Keratinocyte (primary cell): ENCODE data around the gene TGFBR1. TPM values are rescaled to one million over a fixed set of nuclear protein-coding genes. Genes with fewer than 3 reads are reported as not detected.
A peak's percentile ranks its signal among the peaks of the same experiment; 100 is the strongest.

Experiments
- DNase-seq: peaks from one replicate; pipeline ENCODE4 v3.0.0-alpha.2; 2011; ENCODE audit warnings: low read depth, missing footprints, low spot score
- FAIRE-seq: peaks from 2 replicates; lab custom pipeline; 2011; peaks lifted over from hg19 to GRCh38; lab: Jason Lieb, UNC
- H2AFZ ChIP-seq: 2 replicates; pipeline ENCODE4 v1.6.0; 2012; ENCODE audit warnings: low read length, control low read depth, inconsistent platforms; ENCODE audit not compliant: control insufficient read depth
- H3K27ac ChIP-seq: 2 replicates; pipeline ENCODE4 v1.5.1; 2011; ENCODE audit warnings: low read length; ENCODE audit not compliant: control insufficient read depth, insufficient read depth
- H3K27me3 ChIP-seq: 3 replicates; pipeline ENCODE4 v1.6.0; 2011; ENCODE audit warnings: low read length; ENCODE audit not compliant: control insufficient read depth, insufficient read depth; ENCODE audit errors: extremely low read depth
- H3K36me3 ChIP-seq, 2 experiments: 2 replicates in 1 of 2; 3 replicates in 1 of 2; pipeline ENCODE4 v1.5.1; 2011; ENCODE audit warnings: low read length in 2 of 2, mild to moderate bottlenecking in 1 of 2; ENCODE audit not compliant: control insufficient read depth in 2 of 2, insufficient read depth in 2 of 2; ENCODE audit errors: extremely low read depth in 1 of 2
- H3K4me1 ChIP-seq: 3 replicates; pipeline ENCODE4 v1.5.1; 2011; ENCODE audit warnings: low read length; ENCODE audit not compliant: control insufficient read depth, insufficient read depth; ENCODE audit errors: extremely low read depth
- H3K4me2 ChIP-seq: 3 replicates; pipeline ENCODE4 v1.6.0; 2011; ENCODE audit warnings: low read depth, low read length; ENCODE audit not compliant: control insufficient read depth, insufficient read depth; ENCODE audit errors: extremely low read depth
- H3K4me3 ChIP-seq, 3 experiments: fragments of 200-600 bp in 1 of 3; sonication (generic) in 1 of 3; 2 replicates in 2 of 3; 3 replicates in 1 of 3; pipeline ENCODE4 v1.5.1; 2011 to 2016; ENCODE audit warnings: low read length in 3 of 3, mild to moderate bottlenecking in 3 of 3, control low read depth in 2 of 3, inconsistent platforms in 1 of 3, low read depth in 1 of 3, mixed read lengths in 1 of 3, mixed run types in 1 of 3, moderate library complexity in 1 of 3; ENCODE audit not compliant: control insufficient read depth in 2 of 3, insufficient read depth in 2 of 3; ENCODE audit errors: extremely low read depth in 1 of 3
- H3K79me2 ChIP-seq: 2 replicates; pipeline ENCODE4 v1.6.0; 2012; ENCODE audit warnings: low read length; ENCODE audit not compliant: control insufficient read depth, insufficient read depth
- H3K9ac ChIP-seq: 3 replicates; pipeline ENCODE4 v1.6.0; 2011; ENCODE audit warnings: low read length; ENCODE audit not compliant: control insufficient read depth, insufficient read depth; ENCODE audit errors: extremely low read depth
- H3K9me1 ChIP-seq: 3 replicates; pipeline ENCODE4 v1.6.0; 2011; ENCODE audit warnings: low read length; ENCODE audit not compliant: control insufficient read depth, insufficient read depth; ENCODE audit errors: extremely low read depth
- H3K9me3 ChIP-seq: 2 replicates; pipeline ENCODE4 v1.5.1; 2012; ENCODE audit warnings: low read depth, low read length; ENCODE audit not compliant: control insufficient read depth
- H4K20me1 ChIP-seq: 3 replicates; pipeline ENCODE4 v1.6.0; 2011; ENCODE audit warnings: low read length; ENCODE audit not compliant: control insufficient read depth, insufficient read depth; ENCODE audit errors: extremely low read depth
- EZH2 ChIP-seq: IDR thresholded peaks from one replicate; pipeline ENCODE4 v1.6.1; 2012; ENCODE audit warnings: inconsistent platforms, mild to moderate bottlenecking, low read length, moderate library complexity
- dilution Hi-C: fragments of 300-500 bp; cut with MboI; formaldehyde crosslinking; loops from one replicate; pipeline ENCODE4 v1.7.0; 2020; ENCODE audit warnings: low sequenced_read_pairs; ENCODE audit not compliant: extremely low pct_ligation_motif_present
- polyA plus RNA-seq, 5 experiments: library from polyadenylated mRNA; depleted of rRNA in 3 of 5; stranded (reverse) in 3 of 5; stranded (forward) in 1 of 5; unstranded in 1 of 5; fragments of >200 nt; gene quantifications; 1 replicate in 1 of 5; 2 replicates in 3 of 5; 3 replicates in 1 of 5; pipeline versions ENCODE4 v1.2.1 to v1.2.3, GENCODE V29; 2011 to 2012; ENCODE audit warnings: missing spikeins in 2 of 5, low read depth in 1 of 5, low replicate concordance in 1 of 5
- TF ChIP-seq, protein P1 (sequence below), 3 experiments: IDR thresholded peaks in 1 of 3; conservative IDR thresholded peaks in 1 of 3; optimal IDR thresholded peaks in 1 of 3; 2 replicates in 2 of 3; 3 replicates in 1 of 3; pipeline versions ENCODE3 to v1.5.1; 2011; ENCODE audit warnings: low read length in 3 of 3, mild to moderate bottlenecking in 3 of 3, moderate library complexity in 2 of 3, control low read depth in 1 of 3, inconsistent platforms in 1 of 3; ENCODE audit not compliant: insufficient read depth in 2 of 3; ENCODE audit errors: extremely low read depth in 1 of 3

The TGFBR1 gene
- polyA plus RNA-seq, 1 donor (not counting 4 experiments of a cell fraction or from before 2014, with no cell fraction given): 55.0 TPM

GRCh38 chr9:99160173-99160572, 55.3 kb downstream of the TGFBR1 start:
- Histone ChIP-seq H3K27ac (no peak overlapping the region), H3K36me3 (no peaks in the 10 kb centered on the region), H4K20me1 (no peaks in the 10 kb centered on the region), H3K4me1 (no peaks in the 10 kb centered on the region), H3K27me3 (no peaks in the 10 kb centered on the region), H3K4me3 (no peak overlapping the region), H3K79me2 (no peaks in the 10 kb centered on the region), H3K4me2 (no peak overlapping the region), H3K9me3 (no peaks in the 10 kb centered on the region), H3K9ac (no peak overlapping the region), H3K9me1 (no peaks in the 10 kb centered on the region), H2AFZ (no peak overlapping the region)
- FAIRE-seq (no peak), DNase-seq (no peak)
- TF ChIP-seq, protein P1, sequence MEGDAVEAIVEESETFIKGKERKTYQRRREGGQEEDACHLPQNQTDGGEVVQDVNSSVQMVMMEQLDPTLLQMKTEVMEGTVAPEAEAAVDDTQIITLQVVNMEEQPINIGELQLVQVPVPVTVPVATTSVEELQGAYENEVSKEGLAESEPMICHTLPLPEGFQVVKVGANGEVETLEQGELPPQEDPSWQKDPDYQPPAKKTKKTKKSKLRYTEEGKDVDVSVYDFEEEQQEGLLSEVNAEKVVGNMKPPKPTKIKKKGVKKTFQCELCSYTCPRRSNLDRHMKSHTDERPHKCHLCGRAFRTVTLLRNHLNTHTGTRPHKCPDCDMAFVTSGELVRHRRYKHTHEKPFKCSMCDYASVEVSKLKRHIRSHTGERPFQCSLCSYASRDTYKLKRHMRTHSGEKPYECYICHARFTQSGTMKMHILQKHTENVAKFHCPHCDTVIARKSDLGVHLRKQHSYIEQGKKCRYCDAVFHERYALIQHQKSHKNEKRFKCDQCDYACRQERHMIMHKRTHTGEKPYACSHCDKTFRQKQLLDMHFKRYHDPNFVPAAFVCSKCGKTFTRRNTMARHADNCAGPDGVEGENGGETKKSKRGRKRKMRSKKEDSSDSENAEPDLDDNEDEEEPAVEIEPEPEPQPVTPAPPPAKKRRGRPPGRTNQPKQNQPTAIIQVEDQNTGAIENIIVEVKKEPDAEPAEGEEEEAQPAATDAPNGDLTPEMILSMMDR (optimal IDR thresholded peaks at IDR 0.05 in 1 of 3, IDR thresholded peaks at IDR 0.05 in 1 of 3, conservative IDR thresholded peaks at IDR 0.05 in 1 of 3; ENCODE audit: extremely low read depth in 1 of 3, insufficient read depth in 2 of 3, low read length in 3 of 3): no peak
- no peak for TF ChIP-seq EZH2
- dilution Hi-C loops: no loop called here

GRCh38 chr9:99162759-99163364, 57.9 kb downstream of the TGFBR1 start:
- no peak overlapping the region for H3K4me3 ChIP-seq
- no peak overlapping the region for H2AFZ ChIP-seq
- H3K9me1 ChIP-seq: no peaks in the 10 kb centered on the region
- peaks cover under 1% of the 10 kb centered on the region for H3K27me3 ChIP-seq
- no peak overlapping the region for H3K9ac ChIP-seq
- no peak overlapping the region for H3K27ac ChIP-seq
- DNase-seq (no peak), FAIRE-seq (peak; percentile 26)
- H3K79me2 ChIP-seq: no peaks in the 10 kb centered on the region
- H3K4me1 ChIP-seq: no peaks in the 10 kb centered on the region
- TF ChIP-seq, protein P1 (optimal IDR thresholded peaks at IDR 0.05 in 1 of 3, IDR thresholded peaks at IDR 0.05 in 1 of 3, conservative IDR thresholded peaks at IDR 0.05 in 1 of 3; ENCODE audit: extremely low read depth in 1 of 3, insufficient read depth in 2 of 3, low read length in 3 of 3): peak in 2 of 3 experiments; percentile 42 to 43
- no peak for TF ChIP-seq EZH2
- dilution Hi-C loops: no loop called here
- H3K9me3 ChIP-seq: no peaks in the 10 kb centered on the region
- H4K20me1 ChIP-seq: no peaks in the 10 kb centered on the region
- peak overlapping the region; percentile 36 for H3K4me2 ChIP-seq
- no peaks in the 10 kb centered on the region for H3K36me3 ChIP-seq
